Stimulated activated CD8-positive, alpha-beta memory T cell treated with anti-CD3 and anti-CD28 coated beads, Interleukin-15, amount 100 ng/mL, for 48 hours (primary cell): ENCODE data around the gene GRAMD2B.
"Not testable (repeated sequence)": the region's sequence is repeated elsewhere in the genome, so short reads cannot be mapped to it uniquely, and the experiment has no call there.

Source experiments
- DNase-seq, 2 donors: peaks; one replicate each; pipeline ENCODE4 v3.0.0-alpha.2; 2020; ENCODE audit warnings: low read depth in 2 of 2

Gene GRAMD2B

GRCh38 chr5:126450346-126450745 lies 27.1 kb downstream of the GRAMD2B start:
- no peak for DNase-seq

GRCh38 chr5:126450907-126451306 lies 27.7 kb downstream of the GRAMD2B start:
- DNase-seq, result no peak

GRCh38 chr5:126452477-126452876 lies 29.3 kb downstream of the GRAMD2B start:
- DNase-seq, result no peak

- DNase-seq, result no peak
Observed at GRCh38 chr5:126454081-126454480, 30.9 kb downstream of the GRAMD2B start.

- no peak for DNase-seq
Observed at GRCh38 chr5:126454535-126454934, 31.3 kb downstream of the GRAMD2B start.

- DNase-seq, result no peak
Observed at GRCh38 chr5:126455264-126455663, 32.1 kb downstream of the GRAMD2B start.

- no peak for DNase-seq
Observed at GRCh38 chr5:126455728-126456127, 32.5 kb downstream of the GRAMD2B start.

- DNase-seq, result no peak
Observed at GRCh38 chr5:126456217-126456820, 33.1 kb downstream of the GRAMD2B start.

- DNase-seq, result no peak
Observed at GRCh38 chr5:126460459-126460858, 37.2 kb downstream of the GRAMD2B start.

GRCh38 chr5:126460977-126461376 lies 37.8 kb downstream of the GRAMD2B start:
- no peak for DNase-seq

GRCh38 chr5:126461838-126462237 lies 38.6 kb downstream of the GRAMD2B start:
- DNase-seq, result no peak

GRCh38 chr5:126462239-126463014 lies 39.2 kb downstream of the GRAMD2B start:
- DNase-seq, result no peak

- DNase-seq, result no peak
Observed at GRCh38 chr5:126464016-126464415, 40.8 kb downstream of the GRAMD2B start.

GRCh38 chr5:126464959-126465358 lies 41.8 kb downstream of the GRAMD2B start:
- DNase-seq, result no peak

GRCh38 chr5:126468091-126468490 lies 44.9 kb downstream of the GRAMD2B start:
- DNase-seq, result no peak

- DNase-seq, result no peak
Observed at GRCh38 chr5:126469536-126470316, 46.5 kb downstream of the GRAMD2B start.

GRCh38 chr5:126470529-126470928 lies 47.3 kb downstream of the GRAMD2B start:
- DNase-seq, result not testable (repeated sequence)

GRCh38 chr5:126471247-126471646 lies 48.0 kb downstream of the GRAMD2B start:
- no peak for DNase-seq

- DNase-seq, result no peak
Observed at GRCh38 chr5:126471875-126472537, 48.8 kb downstream of the GRAMD2B start.

GRCh38 chr5:126472538-126472889 lies 49.3 kb downstream of the GRAMD2B start:
- no peak for DNase-seq

- DNase-seq, result no peak
Observed at GRCh38 chr5:126477294-126478117, 54.3 kb downstream of the GRAMD2B start.
